ENCODE measurements around the gene NR0B2. TPM values are rescaled to one million over a fixed set of nuclear protein-coding genes. Genes with fewer than 3 reads are reported as not detected.

The NR0B2 gene
- total and polyA plus RNA-seq, 2 experiments from 2014 or later: not detected

DNA sequence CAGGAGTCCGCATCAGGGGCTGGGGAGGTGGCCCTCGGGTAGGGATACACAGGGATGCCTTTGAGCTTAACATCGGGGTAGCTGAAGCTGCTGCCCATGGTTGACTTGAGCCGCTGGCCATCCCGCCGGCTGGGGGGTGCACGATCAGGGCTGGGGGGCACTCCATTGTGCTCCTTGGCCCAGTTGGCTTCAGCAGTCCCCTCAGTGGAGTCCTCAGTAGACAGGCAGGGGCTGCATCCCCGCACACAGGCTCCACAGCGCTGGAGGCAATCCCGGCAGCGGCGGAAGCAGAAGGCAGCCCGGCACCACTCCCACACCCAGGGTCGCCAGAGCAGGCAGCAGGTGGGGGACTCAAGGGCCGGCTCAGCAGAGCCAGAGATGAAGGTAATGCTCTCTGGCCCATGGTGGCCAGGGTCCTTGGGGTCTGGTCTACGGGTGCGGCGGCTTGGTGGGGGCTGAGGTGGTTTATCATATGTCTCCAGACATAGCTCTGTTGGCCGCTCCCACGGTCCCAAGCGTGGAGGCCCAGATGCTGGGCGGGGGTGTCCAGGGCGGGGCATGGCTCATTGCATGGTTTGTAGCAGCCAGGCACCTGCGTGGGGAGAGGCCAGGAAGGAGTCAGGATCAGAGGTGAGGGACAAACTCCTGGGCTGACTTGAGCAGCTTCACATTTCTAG lies 38.2 kb upstream of the NR0B2 start:
- TF ChIP-seq EZH2 (IDR thresholded peaks at IDR 0.05; ENCODE audit: insufficient read depth, poor library complexity, severe bottlenecking): no peak
- TF ChIP-seq EZH2phosphoT487 (IDR thresholded peaks at IDR 0.05; ENCODE audit: insufficient read depth, low read depth): no peak
- DNase-seq: no peak
- in situ Hi-C loops (cut with MboI): no loop called here
- no peaks in the 10 kb centered on the region for H3K27me3 ChIP-seq (replicated peaks; ENCODE audit: insufficient read depth)
- H4K20me1 ChIP-seq (ENCODE audit: insufficient read depth): no peaks in the 10 kb centered on the region
- H3K79me2 ChIP-seq (ENCODE audit: insufficient read depth): no peaks in the 10 kb centered on the region
- no peaks in the 10 kb centered on the region for H3K4me1 ChIP-seq (ENCODE audit: insufficient read depth)
- no peaks in the 10 kb centered on the region for H3K9me2 ChIP-seq (ENCODE audit: insufficient read depth)
- no peak overlapping the region for H3K4me3 ChIP-seq
- WGBS, 2 experiments (ENCODE audit: low coverage in 1 of 2, low lambda C conversion rate in 2 of 2, missing lambda C conversion rate in 2 of 2): 89 to 92% methylated on average over 21 to 23 of the region's 24 CpGs
- H2AFZ ChIP-seq: no peak overlapping the region
- no peak overlapping the region for H3K27ac ChIP-seq
- peaks cover under 1% of the 10 kb centered on the region; the same call in 1 of the 2 replicates for H3K36me3 ChIP-seq (ENCODE audit: low read depth)
- H3K9me3 ChIP-seq (ENCODE audit: low read depth): no peaks in the 10 kb centered on the region
- H3F3A ChIP-seq (ENCODE audit: insufficient read depth): peaks cover 7% of the 10 kb centered on the region; the same call in 1 of the 2 replicates
- no peak overlapping the region for H3K9ac ChIP-seq
- no peak overlapping the region for H3K4me2 ChIP-seq (ENCODE audit: unreplicated experiment)

DNA sequence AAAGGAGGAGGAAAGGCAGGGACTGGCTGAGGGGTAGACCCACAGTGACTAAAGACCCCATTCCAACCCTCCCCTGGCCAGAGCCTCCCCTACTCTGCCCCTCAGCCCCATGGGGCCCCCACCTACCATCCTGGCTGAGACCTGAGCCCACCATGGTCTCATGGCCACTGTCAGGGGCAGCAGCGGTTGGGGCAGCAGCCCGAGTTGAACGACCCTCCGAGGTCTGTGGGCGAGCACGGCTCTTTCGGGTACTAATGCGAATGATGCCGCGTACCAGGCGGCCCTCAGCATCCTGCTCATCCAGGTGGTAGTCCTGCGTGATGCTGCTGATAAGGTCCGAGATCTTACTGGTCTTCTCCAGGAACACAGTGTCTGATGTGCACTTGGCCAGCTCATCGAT lies 37.4 kb upstream of the NR0B2 start:
- Histone ChIP-seq H3K79me2 (ENCODE audit: insufficient read depth) (no peaks in the 10 kb centered on the region), H3K9me2 (ENCODE audit: insufficient read depth) (no peaks in the 10 kb centered on the region), H3K9ac (no peak overlapping the region), H3K4me1 (ENCODE audit: insufficient read depth) (no peaks in the 10 kb centered on the region), H2AFZ (no peak overlapping the region), H3K9me3 (ENCODE audit: low read depth) (no peaks in the 10 kb centered on the region), H3K36me3 (ENCODE audit: low read depth) (peaks cover 5% of the 10 kb centered on the region; the same call in 1 of the 2 replicates), H3K27me3 (replicated peaks; ENCODE audit: insufficient read depth) (no peaks in the 10 kb centered on the region), H4K20me1 (ENCODE audit: insufficient read depth) (no peaks in the 10 kb centered on the region), H3K27ac (no peak overlapping the region), H3F3A (ENCODE audit: insufficient read depth) (peaks cover 12% of the 10 kb centered on the region; the same call in 1 of the 2 replicates), H3K4me3 (no peak overlapping the region), H3K4me2 (ENCODE audit: unreplicated experiment) (no peak overlapping the region)
- TF ChIP-seq EZH2 (IDR thresholded peaks at IDR 0.05; ENCODE audit: insufficient read depth, poor library complexity, severe bottlenecking) (no peak), EZH2phosphoT487 (IDR thresholded peaks at IDR 0.05; ENCODE audit: insufficient read depth, low read depth) (no peak)
- in situ Hi-C loops (cut with MboI): no loop called here
- DNase-seq: no peak
- 89 to 92% methylated on average over 14 of the region's 14 CpGs for WGBS, 2 experiments (ENCODE audit: low coverage in 1 of 2, low lambda C conversion rate in 2 of 2, missing lambda C conversion rate in 2 of 2)

DNA sequence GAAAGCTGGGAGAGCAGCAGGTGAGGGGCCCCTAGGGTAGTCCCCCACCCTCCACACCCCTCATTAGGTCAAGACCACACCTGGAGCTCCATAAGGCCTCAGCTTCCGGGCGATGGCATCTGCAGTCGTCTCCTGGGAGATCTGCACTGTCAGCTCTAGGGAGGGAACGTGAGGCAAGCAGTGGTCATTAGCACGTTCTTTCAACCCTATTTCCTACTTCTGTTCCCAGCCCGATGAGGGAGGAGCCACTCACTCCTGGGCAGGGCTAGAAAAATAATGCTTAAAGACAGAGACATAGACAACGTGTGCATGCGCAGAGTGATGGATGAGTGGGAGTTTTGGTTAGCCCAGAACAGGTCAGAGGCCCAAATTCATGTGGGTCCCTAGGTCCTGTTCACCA lies 36.8 kb upstream of the NR0B2 start:
- Histone ChIP-seq H2AFZ (no peak overlapping the region), H3K9me2 (ENCODE audit: insufficient read depth) (no peaks in the 10 kb centered on the region), H3K36me3 (ENCODE audit: low read depth) (peaks cover 6% of the 10 kb centered on the region; the same call in 1 of the 2 replicates), H3K4me2 (ENCODE audit: unreplicated experiment) (no peak overlapping the region), H3K27ac (no peak overlapping the region), H4K20me1 (ENCODE audit: insufficient read depth) (no peaks in the 10 kb centered on the region), H3K4me1 (ENCODE audit: insufficient read depth) (no peaks in the 10 kb centered on the region), H3K27me3 (replicated peaks; ENCODE audit: insufficient read depth) (no peaks in the 10 kb centered on the region), H3F3A (ENCODE audit: insufficient read depth) (peaks cover 12% of the 10 kb centered on the region; the same call in 1 of the 2 replicates), H3K9me3 (ENCODE audit: low read depth) (no peaks in the 10 kb centered on the region), H3K79me2 (ENCODE audit: insufficient read depth) (no peaks in the 10 kb centered on the region), H3K4me3 (no peak overlapping the region), H3K9ac (no peak overlapping the region)
- DNase-seq: peak; percentile 15
- in situ Hi-C loops (cut with MboI): no loop called here
- TF ChIP-seq EZH2phosphoT487 (IDR thresholded peaks at IDR 0.05; ENCODE audit: insufficient read depth, low read depth): no peak
- TF ChIP-seq EZH2 (IDR thresholded peaks at IDR 0.05; ENCODE audit: insufficient read depth, poor library complexity, severe bottlenecking): no peak
- WGBS, 2 experiments (ENCODE audit: low coverage in 1 of 2, low lambda C conversion rate in 2 of 2, missing lambda C conversion rate in 2 of 2): 43 to 47% methylated on average over 8 of the region's 8 CpGs

DNA sequence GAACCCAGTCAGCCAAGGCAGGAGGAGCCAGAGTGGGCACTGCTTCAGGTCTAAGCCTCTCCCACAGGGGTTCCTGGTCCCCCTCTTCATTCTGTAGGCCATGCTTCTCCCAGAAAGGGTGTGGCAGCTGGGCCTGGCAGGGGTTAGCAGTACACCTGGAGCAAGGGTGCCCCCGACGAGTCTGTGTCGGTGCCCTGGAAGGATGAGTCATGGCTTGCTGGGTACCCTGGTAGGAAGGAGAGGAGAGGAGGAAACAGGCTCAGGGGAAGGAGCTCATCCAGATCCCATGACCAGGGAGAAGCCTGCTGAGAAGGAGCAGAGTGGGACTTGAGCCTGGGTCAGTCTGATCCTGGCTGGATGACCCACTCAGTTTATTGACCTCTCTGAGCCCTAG lies 36.1 kb upstream of the NR0B2 start:
- H3K36me3 ChIP-seq (ENCODE audit: low read depth): peaks cover 12% of the 10 kb centered on the region; the same call in 1 of the 2 replicates
- peaks cover 12% of the 10 kb centered on the region; the same call in 1 of the 2 replicates for H3F3A ChIP-seq (ENCODE audit: insufficient read depth)
- H3K27me3 ChIP-seq (replicated peaks; ENCODE audit: insufficient read depth): no peaks in the 10 kb centered on the region
- TF ChIP-seq EZH2phosphoT487 (IDR thresholded peaks at IDR 0.05; ENCODE audit: insufficient read depth, low read depth) (no peak), EZH2 (IDR thresholded peaks at IDR 0.05; ENCODE audit: insufficient read depth, poor library complexity, severe bottlenecking) (no peak)
- no peaks in the 10 kb centered on the region for H3K9me2 ChIP-seq (ENCODE audit: insufficient read depth)
- WGBS, 2 experiments (ENCODE audit: low coverage in 1 of 2, low lambda C conversion rate in 2 of 2, missing lambda C conversion rate in 2 of 2): 79 to 80% methylated on average over 3 of the region's 3 CpGs
- H3K4me1 ChIP-seq (ENCODE audit: insufficient read depth): no peaks in the 10 kb centered on the region
- in situ Hi-C loops (cut with MboI): no loop called here
- no peak overlapping the region for H3K27ac ChIP-seq
- H3K9ac ChIP-seq: no peak overlapping the region
- H3K4me2 ChIP-seq (ENCODE audit: unreplicated experiment): no peak overlapping the region
- no peaks in the 10 kb centered on the region for H4K20me1 ChIP-seq (ENCODE audit: insufficient read depth)
- H3K9me3 ChIP-seq (ENCODE audit: low read depth): no peaks in the 10 kb centered on the region
- H3K4me3 ChIP-seq: no peak overlapping the region
- no peak overlapping the region for H2AFZ ChIP-seq
- H3K79me2 ChIP-seq (ENCODE audit: insufficient read depth): no peaks in the 10 kb centered on the region
- no peak for DNase-seq
